NCI-H82 treated with DMSO at 0.1 percent for 48 hours (cell line): ENCODE data around the gene UBFD1.
"Not testable (repeated sequence)": the region's sequence is repeated elsewhere in the genome, so short reads cannot be mapped to it uniquely, and the experiment has no call there.

Experiments
- DNase-seq: peaks from one replicate; lab custom pipeline; 2025; ENCODE audit not compliant: unreplicated experiment; lab: John Stamatoyannopoulos, UW

The UBFD1 gene

GRCh38 chr16:23556881-23557778 is at the start of gene UBFD1, which contains the start of gene EARS2:
TSS of gene UBFD1 (plus strand) at chr16:23557727. CDS start at chr16:23557743, 16 bp downstream.
TSS of gene EARS2 (minus strand) at chr16:23557350. CDS start at chr16:23557343, 7 bp downstream.
- DNase-seq = peak; percentile 97

GRCh38 chr16:23508589-23509440 is 48.7 kb upstream of the UBFD1 start:
- DNase-seq = peak; percentile 46

- no peak for DNase-seq
Observed at GRCh38 chr16:23509441-23509754, 48.1 kb upstream of the UBFD1 start.

GRCh38 chr16:23509782-23510163 is 47.8 kb upstream of the UBFD1 start:
- DNase-seq = peak; percentile 86

GRCh38 chr16:23510164-23510914 is 47.2 kb upstream of the UBFD1 start, which contains the start of gene GGA2:
TSS of gene GGA2 (minus strand) at chr16:23510494. CDS start at chr16:23510411, 83 bp downstream.
- peak; percentile 67 for DNase-seq

- not testable (repeated sequence) for DNase-seq
Observed at GRCh38 chr16:23510915-23511270, 46.6 kb upstream of the UBFD1 start.

- DNase-seq = no peak
Observed at GRCh38 chr16:23511731-23512130, 45.8 kb upstream of the UBFD1 start.

GRCh38 chr16:23512168-23512695 is 45.3 kb upstream of the UBFD1 start:
- no peak for DNase-seq

- no peak for DNase-seq
Observed at GRCh38 chr16:23514381-23515152, 43.0 kb upstream of the UBFD1 start.

- no peak for DNase-seq
Observed at GRCh38 chr16:23515881-23516280, 41.6 kb upstream of the UBFD1 start.

GRCh38 chr16:23516366-23517137 is 41.0 kb upstream of the UBFD1 start:
- DNase-seq = no peak

- no peak for DNase-seq
Observed at GRCh38 chr16:23518435-23518891, 39.1 kb upstream of the UBFD1 start.

GRCh38 chr16:23519282-23519681 is 38.2 kb upstream of the UBFD1 start:
- no peak for DNase-seq

GRCh38 chr16:23520500-23520899 is 37.0 kb upstream of the UBFD1 start:
- DNase-seq = no peak

GRCh38 chr16:23521037-23521743 is 36.3 kb upstream of the UBFD1 start:
- no peak for DNase-seq

GRCh38 chr16:23521965-23522364 is 35.6 kb upstream of the UBFD1 start:
- DNase-seq = no peak

- DNase-seq = no peak
Observed at GRCh38 chr16:23523321-23523720, 34.2 kb upstream of the UBFD1 start.

GRCh38 chr16:23523876-23524385 is 33.6 kb upstream of the UBFD1 start:
- no peak for DNase-seq
